Measurements from ENCODE around the gene C1orf159. TPM values are rescaled to one million over a fixed set of nuclear protein-coding genes. Genes with fewer than 3 reads are reported as not detected.
"Not testable (repeated sequence)": the region's sequence is repeated elsewhere in the genome, so short reads cannot be mapped to it uniquely, and the experiment has no call there.

C1orf159 gene
- total and polyA plus RNA-seq, 2 donors (not counting 1 experiment from before 2014, with no cell fraction given): 23.0 to 25.6 TPM

DNA sequence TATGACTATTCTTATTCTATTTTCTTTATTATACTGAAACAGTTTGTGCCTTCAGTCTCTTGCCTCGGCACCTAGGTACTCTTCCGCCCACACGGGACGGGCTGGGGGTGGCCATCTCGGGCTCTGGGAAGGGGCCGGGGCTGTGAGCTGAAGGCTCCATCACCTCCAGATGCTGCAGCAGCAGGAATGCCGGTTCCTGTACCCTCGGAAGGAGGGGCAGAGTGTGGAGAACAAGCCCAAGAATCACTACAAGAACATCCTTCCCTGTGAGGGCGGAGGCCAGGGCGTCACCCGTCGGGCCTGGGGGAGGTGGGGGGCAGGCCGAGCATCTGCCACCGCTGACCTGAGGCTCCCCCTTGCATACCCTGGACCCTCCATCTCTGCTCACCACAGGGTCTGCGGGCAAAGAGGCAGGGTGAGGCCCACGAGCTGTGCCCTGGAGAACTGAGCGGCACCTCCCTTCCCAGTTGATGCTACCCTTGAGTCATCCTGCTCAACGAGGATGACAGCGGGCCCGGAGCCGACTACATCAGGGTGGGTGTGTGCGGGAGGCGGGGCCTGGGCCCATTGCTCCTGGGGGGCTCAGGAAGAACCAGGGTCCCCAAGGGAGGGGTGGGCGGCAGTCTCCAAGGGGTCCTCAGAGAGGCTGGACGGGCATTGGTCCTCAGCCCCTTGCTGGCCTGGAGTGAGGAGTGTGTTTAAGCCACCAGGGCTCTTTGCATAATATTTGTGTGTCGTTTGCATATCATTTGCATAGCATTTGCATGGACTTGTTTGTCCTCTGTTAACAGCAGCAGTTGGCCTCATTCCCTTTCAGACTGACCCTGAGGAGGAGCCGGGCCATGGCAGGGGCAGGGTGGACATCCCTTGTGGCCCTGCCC lies 49.2 kb downstream of the C1orf159 start:
- POLR2A ChIA-PET: no interaction called here

DNA sequence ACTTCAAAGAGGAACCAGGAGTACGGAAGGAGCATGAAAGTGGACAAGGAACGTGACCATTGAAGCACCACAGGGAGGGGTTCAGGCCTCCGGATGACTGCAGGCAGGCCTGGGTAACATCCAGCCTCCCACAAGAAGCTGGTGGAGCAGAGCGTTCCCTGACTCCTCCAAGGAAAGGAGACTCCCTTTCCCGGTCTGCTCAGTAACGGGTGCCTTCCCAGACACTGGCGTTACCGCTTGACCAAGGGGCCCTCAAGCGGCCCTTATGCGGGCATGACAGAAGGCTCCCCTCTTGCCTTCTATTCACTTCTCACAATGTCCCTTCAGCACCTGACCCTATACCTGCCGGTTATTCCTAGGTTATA lies 50.0 kb downstream of the C1orf159 start:
- H3K27ac ChIP-seq (ENCODE audit: low read length in 2 of 2); H3K27me3 Mint-ChIP-seq; H3K79me2 ChIP-seq (ENCODE audit: control insufficient read depth, insufficient read depth, low read length); H2AFZ ChIP-seq (ENCODE audit: insufficient read depth, low read depth, low read length, poor library complexity, severe bottlenecking); CTCF ChIA-PET; H3K27ac Mint-ChIP-seq; H3K4me3 Mint-ChIP-seq; H3K9ac ChIP-seq (ENCODE audit: low read length); H3K4me3 ChIP-seq (ENCODE audit: control extremely low read depth in 1 of 5, extremely low read depth in 1 of 5, insufficient read depth in 1 of 5, low read depth in 2 of 5, low read length in 4 of 5); H3K4me2 ChIP-seq (replicated peaks; ENCODE audit: low read depth, low read length, poor library complexity, severe bottlenecking); H3K36me3 ChIP-seq (replicated peaks in 1 of 2; ENCODE audit: control extremely low read depth in 1 of 2, control insufficient read depth in 1 of 2, extremely low read depth in 1 of 2, insufficient read depth in 2 of 2, low read length in 1 of 2); H3K9me3 Mint-ChIP-seq (ENCODE audit: insufficient read depth); ATAC-seq (ENCODE audit: low read depth); DNase-seq; POLR2A ChIA-PET: not testable (repeated sequence)
- peaks cover 0 to 17% (median 0%) of the 10 kb centered on the region in 3 donors for H3K9me3 ChIP-seq (ENCODE audit: control extremely low read depth in 1 of 3, control insufficient read depth in 2 of 3, insufficient read depth in 1 of 3, low read length in 2 of 3)
- peaks cover 45 to 47% of the 10 kb centered on the region in 2 donors for H3K4me1 ChIP-seq (ENCODE audit: control insufficient read depth in 2 of 2, insufficient read depth in 2 of 2, low read length in 2 of 2)
- H3K27me3 ChIP-seq (replicated peaks in 1 of 4; ENCODE audit: control extremely low read depth in 1 of 4, control insufficient read depth in 3 of 4, insufficient read depth in 4 of 4, low read length in 3 of 4): peaks cover 0 to 35% (median 16%) of the 10 kb centered on the region in 4 experiments
- H4K20me1 ChIP-seq (ENCODE audit: control insufficient read depth, insufficient read depth, low read length, poor library complexity, severe bottlenecking): peaks cover 13% of the 10 kb centered on the region
- WGBS (ENCODE audit: insufficient coverage): 85% methylated on average over 8 of the region's 11 CpGs
- intact Hi-C loops (cut with micrococcal nuclease): loop anchor here (10.0 kb wide), 1 partner anchor 51 kb away; the partner anchor contains the start of gene ISG15
- peaks cover 37% of the 10 kb centered on the region for H3K4me1 Mint-ChIP-seq

More for the DNA sequence above, 49.2 kb downstream of the C1orf159 start:
- no peak overlapping the region for H3K4me2 ChIP-seq (replicated peaks; ENCODE audit: low read depth, low read length, poor library complexity, severe bottlenecking)
- H3K27me3 ChIP-seq (replicated peaks in 1 of 4; ENCODE audit: control extremely low read depth in 1 of 4, control insufficient read depth in 3 of 4, insufficient read depth in 4 of 4, low read length in 3 of 4): peaks cover 0 to 28% (median 14%) of the 10 kb centered on the region in 4 experiments
- Mint-ChIP-seq H3K27me3 (no peaks in the 10 kb centered on the region), H3K27ac (peak overlapping the region; percentile 32), H3K4me3 (peak overlapping the region; percentile 29), H3K9me3 (ENCODE audit: insufficient read depth) (no peaks in the 10 kb centered on the region), H3K4me1 (peaks cover 35% of the 10 kb centered on the region)
- CTCF ChIA-PET: no interaction called here
- H2AFZ ChIP-seq (ENCODE audit: insufficient read depth, low read depth, low read length, poor library complexity, severe bottlenecking): no peak overlapping the region
- WGBS (ENCODE audit: insufficient coverage): 72% methylated on average over 16 of the region's 27 CpGs
- H3K9me3 ChIP-seq (ENCODE audit: control extremely low read depth in 1 of 3, control insufficient read depth in 2 of 3, insufficient read depth in 1 of 3, low read length in 2 of 3): peaks cover 0 to 17% (median 0%) of the 10 kb centered on the region in 3 donors
- H3K79me2 ChIP-seq (ENCODE audit: control insufficient read depth, insufficient read depth, low read length): no peaks in the 10 kb centered on the region
- ATAC-seq (ENCODE audit: low read depth) (no peak), DNase-seq (no peak)
- no peak for TF ChIP-seq EZH2 (IDR thresholded peaks at IDR 0.05; ENCODE audit: borderline replicate concordance, insufficient read depth, low read depth, low read length, poor library complexity, severe bottlenecking)
- TF ChIP-seq, protein P1, sequence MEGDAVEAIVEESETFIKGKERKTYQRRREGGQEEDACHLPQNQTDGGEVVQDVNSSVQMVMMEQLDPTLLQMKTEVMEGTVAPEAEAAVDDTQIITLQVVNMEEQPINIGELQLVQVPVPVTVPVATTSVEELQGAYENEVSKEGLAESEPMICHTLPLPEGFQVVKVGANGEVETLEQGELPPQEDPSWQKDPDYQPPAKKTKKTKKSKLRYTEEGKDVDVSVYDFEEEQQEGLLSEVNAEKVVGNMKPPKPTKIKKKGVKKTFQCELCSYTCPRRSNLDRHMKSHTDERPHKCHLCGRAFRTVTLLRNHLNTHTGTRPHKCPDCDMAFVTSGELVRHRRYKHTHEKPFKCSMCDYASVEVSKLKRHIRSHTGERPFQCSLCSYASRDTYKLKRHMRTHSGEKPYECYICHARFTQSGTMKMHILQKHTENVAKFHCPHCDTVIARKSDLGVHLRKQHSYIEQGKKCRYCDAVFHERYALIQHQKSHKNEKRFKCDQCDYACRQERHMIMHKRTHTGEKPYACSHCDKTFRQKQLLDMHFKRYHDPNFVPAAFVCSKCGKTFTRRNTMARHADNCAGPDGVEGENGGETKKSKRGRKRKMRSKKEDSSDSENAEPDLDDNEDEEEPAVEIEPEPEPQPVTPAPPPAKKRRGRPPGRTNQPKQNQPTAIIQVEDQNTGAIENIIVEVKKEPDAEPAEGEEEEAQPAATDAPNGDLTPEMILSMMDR (IDR thresholded peaks at IDR 0.05): no peak
- intact Hi-C loops (cut with micrococcal nuclease): loop anchor here (10.0 kb wide), 1 partner anchor 52 kb away; the partner anchor contains the start of gene ISG15
- H3K36me3 ChIP-seq (replicated peaks in 1 of 2; ENCODE audit: control extremely low read depth in 1 of 2, control insufficient read depth in 1 of 2, extremely low read depth in 1 of 2, insufficient read depth in 2 of 2, low read length in 1 of 2): no peaks in the 10 kb centered on the region
- H4K20me1 ChIP-seq (ENCODE audit: control insufficient read depth, insufficient read depth, low read length, poor library complexity, severe bottlenecking): peaks cover 13% of the 10 kb centered on the region
- H3K9ac ChIP-seq (ENCODE audit: low read length): no peak overlapping the region
- H3K27ac ChIP-seq (ENCODE audit: low read length in 2 of 2): no peak overlapping the region
- no peak overlapping the region for H3K4me3 ChIP-seq (ENCODE audit: control extremely low read depth in 1 of 5, extremely low read depth in 1 of 5, insufficient read depth in 1 of 5, low read depth in 2 of 5, low read length in 4 of 5)
- H3K4me1 ChIP-seq (ENCODE audit: control insufficient read depth in 2 of 2, insufficient read depth in 2 of 2, low read length in 2 of 2): peaks cover 46 to 48% of the 10 kb centered on the region in 2 donors
